ENCODE results near the gene VDAC1. TPM values are rescaled to one million over a fixed set of nuclear protein-coding genes. Genes with fewer than 3 reads are reported as not detected.

VDAC1 gene
- total and polyA plus RNA-seq, 2 donors from 2014 or later: 148 to 285 TPM

- FAIRE-seq (no peak), DNase-seq (no peak)
- intact Hi-C loops (cut with DNase I): no loop called here
- Histone ChIP-seq H3K4me1 (ENCODE audit: control insufficient read depth in 2 of 3, insufficient read depth in 2 of 3, low read depth in 1 of 3, low read length in 3 of 3) (no peaks in the 10 kb centered on the region), H3K36me3 (ENCODE audit: control insufficient read depth in 2 of 3, insufficient read depth in 3 of 3, low read length in 3 of 3) (peaks cover 11 to 57% (median 25%) of the 10 kb centered on the region in 3 donors), H3K9me3 (ENCODE audit: control insufficient read depth in 2 of 3, insufficient read depth in 1 of 3, low read length in 3 of 3) (no peaks in the 10 kb centered on the region), H3K27me3 (ENCODE audit: control insufficient read depth, insufficient read depth, low read length) (no peaks in the 10 kb centered on the region), H3K27ac (ENCODE audit: low read depth in 2 of 2, low read length in 2 of 2) (no peak overlapping the region), H3K4me3 (ENCODE audit: low read length in 3 of 3) (no peak overlapping the region), H3K9ac (ENCODE audit: low read length in 3 of 3) (no peak overlapping the region)
- no peak for TF ChIP-seq CTCF (IDR thresholded peaks at IDR 0.05; ENCODE audit: borderline replicate concordance, extremely low read depth, insufficient read depth)
Measured at GRCh38 chr5:133985540-133986180, 19.1 kb downstream of the VDAC1 start.

- intact Hi-C loops (cut with DNase I): no loop called here
- Histone ChIP-seq H3K9ac (ENCODE audit: low read length in 3 of 3) (no peak overlapping the region), H3K27ac (ENCODE audit: low read depth in 2 of 2, low read length in 2 of 2) (no peak overlapping the region), H3K4me3 (ENCODE audit: low read length in 3 of 3) (no peak overlapping the region), H3K36me3 (ENCODE audit: control insufficient read depth in 2 of 3, insufficient read depth in 3 of 3, low read length in 3 of 3) (peaks cover 5 to 45% (median 12%) of the 10 kb centered on the region in 3 donors), H3K4me1 (ENCODE audit: control insufficient read depth in 2 of 3, insufficient read depth in 2 of 3, low read depth in 1 of 3, low read length in 3 of 3) (no peaks in the 10 kb centered on the region), H3K27me3 (ENCODE audit: control insufficient read depth, insufficient read depth, low read length) (no peaks in the 10 kb centered on the region), H3K9me3 (ENCODE audit: control insufficient read depth in 2 of 3, insufficient read depth in 1 of 3, low read length in 3 of 3) (no peaks in the 10 kb centered on the region)
- no peak for DNase-seq
- no peak for TF ChIP-seq CTCF (IDR thresholded peaks at IDR 0.05; ENCODE audit: borderline replicate concordance, extremely low read depth, insufficient read depth)
- no peak for FAIRE-seq
Measured at GRCh38 chr5:133983674-133984073, 21.1 kb downstream of the VDAC1 start.

- H3K27ac ChIP-seq (ENCODE audit: low read depth in 2 of 2, low read length in 2 of 2): no peak overlapping the region
- intact Hi-C loops (cut with DNase I): no loop called here
- H3K9me3 ChIP-seq (ENCODE audit: control insufficient read depth in 2 of 3, insufficient read depth in 1 of 3, low read length in 3 of 3): no peaks in the 10 kb centered on the region
- no peak for FAIRE-seq
- no peak for DNase-seq
- no peak overlapping the region for H3K4me3 ChIP-seq (ENCODE audit: low read length in 3 of 3)
- H3K4me1 ChIP-seq (ENCODE audit: control insufficient read depth in 2 of 3, insufficient read depth in 2 of 3, low read depth in 1 of 3, low read length in 3 of 3): peaks cover 0 to 8% (median 0%) of the 10 kb centered on the region in 3 donors
- no peaks in the 10 kb centered on the region for H3K27me3 ChIP-seq (ENCODE audit: control insufficient read depth, insufficient read depth, low read length)
- H3K36me3 ChIP-seq (ENCODE audit: control insufficient read depth in 2 of 3, insufficient read depth in 3 of 3, low read length in 3 of 3): peaks cover 3 to 32% (median 12%) of the 10 kb centered on the region in 3 donors
- no peak overlapping the region for H3K9ac ChIP-seq (ENCODE audit: low read length in 3 of 3)
- TF ChIP-seq CTCF (IDR thresholded peaks at IDR 0.05; ENCODE audit: borderline replicate concordance, extremely low read depth, insufficient read depth): no peak
Measured at GRCh38 chr5:133981714-133982113, 23.1 kb downstream of the VDAC1 start.
